Transverse colon (tissue), 4 donors: ENCODE measurements around the gene SLC46A1.

Source experiments
- EP300 ChIP-seq: sonication (generic); formaldehyde crosslinking; IDR thresholded peaks from one replicate; pipeline ENCODE4 v1.6.1; 2017; ENCODE audit warnings: antibody characterized with exemption, low read depth
- POLR2A ChIP-seq: fragments of 450-650 bp; IDR thresholded peaks from one replicate; pipeline ENCODE4 v1.6.1; 2016; ENCODE audit warnings: antibody characterized with exemption, mild to moderate bottlenecking, moderate library complexity
- POLR2AphosphoS5 ChIP-seq, 3 donors: sonication (generic); formaldehyde crosslinking; IDR thresholded peaks; one replicate each; pipeline ENCODE4 v1.6.1; 2016; ENCODE audit warnings: antibody characterized with exemption in 3 of 3
- TF ChIP-seq, protein P1 (sequence below), 5 experiments: fragments of 200-600 bp in 3 of 5; fragments of 450-650 bp in 2 of 5; sonication (generic) in 3 of 5; IDR thresholded peaks; 1 replicate in 2 of 5; 2 replicates in 3 of 5; pipeline ENCODE4 v1.5.1; 2016 to 2017; ENCODE audit warnings: antibody characterized with exemption in 5 of 5, inconsistent platforms in 3 of 5, mild to moderate bottlenecking in 2 of 5, moderate library complexity in 1 of 5

- TF ChIP-seq, protein P1, sequence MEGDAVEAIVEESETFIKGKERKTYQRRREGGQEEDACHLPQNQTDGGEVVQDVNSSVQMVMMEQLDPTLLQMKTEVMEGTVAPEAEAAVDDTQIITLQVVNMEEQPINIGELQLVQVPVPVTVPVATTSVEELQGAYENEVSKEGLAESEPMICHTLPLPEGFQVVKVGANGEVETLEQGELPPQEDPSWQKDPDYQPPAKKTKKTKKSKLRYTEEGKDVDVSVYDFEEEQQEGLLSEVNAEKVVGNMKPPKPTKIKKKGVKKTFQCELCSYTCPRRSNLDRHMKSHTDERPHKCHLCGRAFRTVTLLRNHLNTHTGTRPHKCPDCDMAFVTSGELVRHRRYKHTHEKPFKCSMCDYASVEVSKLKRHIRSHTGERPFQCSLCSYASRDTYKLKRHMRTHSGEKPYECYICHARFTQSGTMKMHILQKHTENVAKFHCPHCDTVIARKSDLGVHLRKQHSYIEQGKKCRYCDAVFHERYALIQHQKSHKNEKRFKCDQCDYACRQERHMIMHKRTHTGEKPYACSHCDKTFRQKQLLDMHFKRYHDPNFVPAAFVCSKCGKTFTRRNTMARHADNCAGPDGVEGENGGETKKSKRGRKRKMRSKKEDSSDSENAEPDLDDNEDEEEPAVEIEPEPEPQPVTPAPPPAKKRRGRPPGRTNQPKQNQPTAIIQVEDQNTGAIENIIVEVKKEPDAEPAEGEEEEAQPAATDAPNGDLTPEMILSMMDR (IDR thresholded peaks at IDR 0.05): no peak
- TF ChIP-seq POLR2AphosphoS5 (IDR thresholded peaks at IDR 0.05) (no peak), POLR2A (no peak), EP300 (no peak)
Observed at GRCh38 chr17:28369684-28370034, 36.4 kb downstream of the SLC46A1 start.
